Activated T-cell treated with anti-CD3 and anti-CD28 coated beads, Interleukin-2, amount 50 U/mL, for 4 hours (primary cell): ENCODE data around the gene MGST3. TPM values are rescaled to one million over a fixed set of nuclear protein-coding genes. Genes with fewer than 3 reads are reported as not detected.
A peak's percentile ranks its signal among the peaks of the same experiment; 100 is the strongest.

ENCODE experiments used
- ATAC-seq, 2 donors: fragments of 200-7000 bp; cut with Tn5 transposase; one replicate each; pipeline ENCODE4 v1.10.0; 2021
- DNase-seq: peaks from one replicate; pipeline ENCODE4 v3.0.0-alpha.2; 2020
- H3K27me3 Mint-ChIP-seq: one replicate; pipeline ENCODE4 v1.8.0; 2021; ENCODE audit warnings: low read depth, mixed read lengths
- H3K36me3 Mint-ChIP-seq: one replicate; pipeline ENCODE4 v1.8.0; 2022; ENCODE audit warnings: mixed read lengths; ENCODE audit not compliant: insufficient read depth
- H3K4me1 Mint-ChIP-seq: one replicate; pipeline ENCODE4 v1.8.0; 2021; ENCODE audit warnings: low read depth, mixed read lengths
- H3K4me3 Mint-ChIP-seq: one replicate; pipeline ENCODE4 v1.8.0; 2021; ENCODE audit warnings: mild to moderate bottlenecking, moderate library complexity, mixed read lengths
- H3K9me3 Mint-ChIP-seq: one replicate; pipeline ENCODE4 v1.8.0; 2021; ENCODE audit warnings: mixed read lengths
- total RNA-seq, 3 donors: library from RNA; stranded (reverse); gene quantifications; one replicate each; pipeline ENCODE4 v1.2.1, GENCODE V29; 2021

MGST3 gene
- total RNA-seq, 3 donors from 2014 or later = 7.3 to 12.8 (median 11.5) TPM

- no peaks in the 10 kb centered on the region for H3K36me3 Mint-ChIP-seq
- no peak overlapping the region for H3K4me3 Mint-ChIP-seq
- peaks cover 14% of the 10 kb centered on the region for H3K27me3 Mint-ChIP-seq
- ATAC-seq (no peak), DNase-seq (no peak)
- peaks cover 4% of the 10 kb centered on the region for H3K9me3 Mint-ChIP-seq
- no peaks in the 10 kb centered on the region for H3K4me1 Mint-ChIP-seq
Observed at GRCh38 chr1:165616054-165616612, 14.9 kb upstream of the MGST3 start.

GRCh38 chr1:165616987-165617546 is 14.0 kb upstream of the MGST3 start:
- Mint-ChIP-seq H3K36me3 (no peaks in the 10 kb centered on the region), H3K4me3 (no peak overlapping the region), H3K9me3 (peaks cover 4% of the 10 kb centered on the region), H3K27me3 (peaks cover 10% of the 10 kb centered on the region), H3K4me1 (no peaks in the 10 kb centered on the region)
- no peak for ATAC-seq
- no peak for DNase-seq

GRCh38 chr1:165619647-165620151 is 11.3 kb upstream of the MGST3 start:
- H3K4me3 Mint-ChIP-seq = no peak overlapping the region
- H3K27me3 Mint-ChIP-seq = peaks cover 4% of the 10 kb centered on the region
- ATAC-seq = no peak
- no peak for DNase-seq
- no peaks in the 10 kb centered on the region for H3K9me3 Mint-ChIP-seq
- H3K4me1 Mint-ChIP-seq = no peaks in the 10 kb centered on the region
- no peaks in the 10 kb centered on the region for H3K36me3 Mint-ChIP-seq

- no peak for DNase-seq
- ATAC-seq = no peak
- H3K9me3 Mint-ChIP-seq = no peaks in the 10 kb centered on the region
Observed at GRCh38 chr1:165623624-165624023, 7.4 kb upstream of the MGST3 start.

GRCh38 chr1:165624441-165624840 is 6.6 kb upstream of the MGST3 start:
- DNase-seq (no peak), ATAC-seq (no peak)
- H3K27me3 Mint-ChIP-seq = no peaks in the 10 kb centered on the region
- no peak overlapping the region for H3K4me3 Mint-ChIP-seq
- no peaks in the 10 kb centered on the region for H3K9me3 Mint-ChIP-seq
- no peaks in the 10 kb centered on the region for H3K36me3 Mint-ChIP-seq
- H3K4me1 Mint-ChIP-seq = peaks cover 1% of the 10 kb centered on the region

More at GRCh38 chr1:165623624-165624023, 7.4 kb upstream of the MGST3 start:
- Mint-ChIP-seq H3K4me1 (no peaks in the 10 kb centered on the region), H3K36me3 (no peaks in the 10 kb centered on the region), H3K4me3 (no peak overlapping the region), H3K27me3 (no peaks in the 10 kb centered on the region)

GRCh38 chr1:165628147-165628822 is 2.7 kb upstream of the MGST3 start:
- H3K27me3 Mint-ChIP-seq = no peaks in the 10 kb centered on the region
- DNase-seq (no peak), ATAC-seq (no peak)
- no peaks in the 10 kb centered on the region for H3K36me3 Mint-ChIP-seq
- no peaks in the 10 kb centered on the region for H3K9me3 Mint-ChIP-seq
- peaks cover 5% of the 10 kb centered on the region for H3K4me1 Mint-ChIP-seq
- H3K4me3 Mint-ChIP-seq = no peak overlapping the region

- H3K4me1 Mint-ChIP-seq = peaks cover 12% of the 10 kb centered on the region
- no peak overlapping the region for H3K4me3 Mint-ChIP-seq
- ATAC-seq = no peak
- H3K9me3 Mint-ChIP-seq = no peaks in the 10 kb centered on the region
- no peak for DNase-seq
- H3K36me3 Mint-ChIP-seq = no peaks in the 10 kb centered on the region
- no peaks in the 10 kb centered on the region for H3K27me3 Mint-ChIP-seq
Observed at GRCh38 chr1:165629151-165629550, 1.9 kb upstream of the MGST3 start.

- DNase-seq = no peak
- Mint-ChIP-seq H3K4me1 (peaks cover 16% of the 10 kb centered on the region), H3K4me3 (no peak overlapping the region), H3K9me3 (no peaks in the 10 kb centered on the region), H3K36me3 (no peaks in the 10 kb centered on the region), H3K27me3 (no peaks in the 10 kb centered on the region)
- no peak for ATAC-seq
Observed at GRCh38 chr1:165629848-165630628, 996 bp upstream of the MGST3 start.

- Mint-ChIP-seq H3K4me1 (peaks cover 19% of the 10 kb centered on the region), H3K9me3 (no peaks in the 10 kb centered on the region), H3K27me3 (no peaks in the 10 kb centered on the region), H3K4me3 (no peak overlapping the region), H3K36me3 (no peaks in the 10 kb centered on the region)
- ATAC-seq = peak; percentile 31 to 33
- peak; percentile 34 for DNase-seq
Observed at GRCh38 chr1:165631342-165632151, 513 bp downstream of the MGST3 start.

- no peak for DNase-seq
- Mint-ChIP-seq H3K27me3 (no peaks in the 10 kb centered on the region), H3K4me3 (no peak overlapping the region), H3K9me3 (no peaks in the 10 kb centered on the region), H3K36me3 (peaks cover 5% of the 10 kb centered on the region), H3K4me1 (peaks cover 24% of the 10 kb centered on the region)
- no peak for ATAC-seq
Observed at GRCh38 chr1:165632152-165632469, 1.1 kb downstream of the MGST3 start.

- no peak overlapping the region for H3K4me3 Mint-ChIP-seq
- ATAC-seq (no peak), DNase-seq (no peak)
- H3K9me3 Mint-ChIP-seq = no peaks in the 10 kb centered on the region
- H3K36me3 Mint-ChIP-seq = peaks cover 5% of the 10 kb centered on the region
- peaks cover 24% of the 10 kb centered on the region for H3K4me1 Mint-ChIP-seq
- H3K27me3 Mint-ChIP-seq = no peaks in the 10 kb centered on the region
Observed at GRCh38 chr1:165632491-165632890, 1.5 kb downstream of the MGST3 start.

- no peak for ATAC-seq
- no peak overlapping the region for H3K4me3 Mint-ChIP-seq
- no peak for DNase-seq
- H3K9me3 Mint-ChIP-seq = no peaks in the 10 kb centered on the region
- H3K27me3 Mint-ChIP-seq = no peaks in the 10 kb centered on the region
- peaks cover 5% of the 10 kb centered on the region for H3K36me3 Mint-ChIP-seq
- peaks cover 24% of the 10 kb centered on the region for H3K4me1 Mint-ChIP-seq
Observed at GRCh38 chr1:165633614-165634013, 2.6 kb downstream of the MGST3 start.

GRCh38 chr1:165634154-165634921 is 3.3 kb downstream of the MGST3 start:
- no peak overlapping the region for H3K4me3 Mint-ChIP-seq
- H3K4me1 Mint-ChIP-seq = peaks cover 22% of the 10 kb centered on the region
- peaks cover 5% of the 10 kb centered on the region for H3K36me3 Mint-ChIP-seq
- no peaks in the 10 kb centered on the region for H3K9me3 Mint-ChIP-seq
- H3K27me3 Mint-ChIP-seq = no peaks in the 10 kb centered on the region
- DNase-seq (no peak), ATAC-seq (no peak)
